HG03565 (cell line): ENCODE results near the gene SLAMF1.
A peak's percentile ranks its signal among the peaks of the same experiment; 100 is the strongest.
"Not testable (repeated sequence)": the region's sequence is repeated elsewhere in the genome, so short reads cannot be mapped to it uniquely, and the experiment has no call there.

Experiments
- ATAC-seq: cut with Tn5 transposase; IDR thresholded peaks from one replicate; pipeline ENCODE4 v1.9.1; 2021; ENCODE audit warnings: mild to moderate bottlenecking, moderate library complexity; ENCODE audit not compliant: unreplicated experiment

SLAMF1 gene

GRCh38 chr1:160646711-160647328 lies at the start of gene SLAMF1:
SLAMF1 (minus strand) TSS chr1:160647044; CDS start chr1:160646945, 99 bp downstream.
- peak; percentile 51 for ATAC-seq

- not testable (repeated sequence) for ATAC-seq
These were observed 45.5 kb upstream of the SLAMF1 start for GRCh38 chr1:160692390-160692789.

GRCh38 chr1:160685266-160685665 lies 38.4 kb upstream of the SLAMF1 start:
- peak; percentile 36 for ATAC-seq

- no peak for ATAC-seq
These were observed 36.4 kb upstream of the SLAMF1 start for GRCh38 chr1:160682983-160683865.

- ATAC-seq = no peak
These were observed 35.0 kb upstream of the SLAMF1 start for GRCh38 chr1:160681891-160682140.

GRCh38 chr1:160681066-160681890 lies 34.4 kb upstream of the SLAMF1 start:
- peak; percentile 33 for ATAC-seq

GRCh38 chr1:160680399-160680798 lies 33.6 kb upstream of the SLAMF1 start:
- ATAC-seq = no peak

GRCh38 chr1:160679893-160680292 lies 33.0 kb upstream of the SLAMF1 start:
- ATAC-seq = no peak

GRCh38 chr1:160676869-160677597 lies 30.2 kb upstream of the SLAMF1 start:
- no peak for ATAC-seq

GRCh38 chr1:160675641-160676410 lies 29.0 kb upstream of the SLAMF1 start:
- ATAC-seq = peak; percentile 64

- no peak for ATAC-seq
These were observed 27.6 kb upstream of the SLAMF1 start for GRCh38 chr1:160674415-160674814.

- no peak for ATAC-seq
These were observed 26.2 kb upstream of the SLAMF1 start for GRCh38 chr1:160672789-160673695.

- no peak for ATAC-seq
These were observed 25.0 kb upstream of the SLAMF1 start for GRCh38 chr1:160671603-160672517.

- no peak for ATAC-seq
These were observed 23.9 kb upstream of the SLAMF1 start for GRCh38 chr1:160670701-160671100.

GRCh38 chr1:160669802-160670201 lies 23.0 kb upstream of the SLAMF1 start:
- no peak for ATAC-seq

GRCh38 chr1:160669276-160669675 lies 22.4 kb upstream of the SLAMF1 start:
- no peak for ATAC-seq

- ATAC-seq = no peak
These were observed 21.1 kb upstream of the SLAMF1 start for GRCh38 chr1:160667896-160668295.

GRCh38 chr1:160666079-160666442 lies 19.2 kb upstream of the SLAMF1 start:
- no peak for ATAC-seq
